Hepatocyte (in vitro differentiated cells): ENCODE measurements around the gene ATP13A3.

ENCODE experiments used
- EZH2 ChIP-seq: fragments of 200-600 bp; sonication (generic); IDR thresholded peaks from 2 replicates; pipeline ENCODE4 v1.6.1; 2016; ENCODE audit warnings: antibody characterized with exemption, mild to moderate bottlenecking, borderline replicate concordance
- EZH2phosphoT487 ChIP-seq: fragments of 200-600 bp; sonication (generic); IDR thresholded peaks from one replicate; pipeline ENCODE4 v1.6.1; 2018; ENCODE audit warnings: antibody characterized with exemption, mild to moderate bottlenecking, low read depth, moderate library complexity; ENCODE audit not compliant: unreplicated experiment, severe bottlenecking
- TF ChIP-seq, protein P1 (sequence below): fragments of 200-600 bp; sonication (generic); IDR thresholded peaks from 2 replicates; pipeline ENCODE4 v1.5.1; 2016; ENCODE audit warnings: antibody characterized with exemption, mild to moderate bottlenecking; ENCODE audit not compliant: poor library complexity

DNA sequence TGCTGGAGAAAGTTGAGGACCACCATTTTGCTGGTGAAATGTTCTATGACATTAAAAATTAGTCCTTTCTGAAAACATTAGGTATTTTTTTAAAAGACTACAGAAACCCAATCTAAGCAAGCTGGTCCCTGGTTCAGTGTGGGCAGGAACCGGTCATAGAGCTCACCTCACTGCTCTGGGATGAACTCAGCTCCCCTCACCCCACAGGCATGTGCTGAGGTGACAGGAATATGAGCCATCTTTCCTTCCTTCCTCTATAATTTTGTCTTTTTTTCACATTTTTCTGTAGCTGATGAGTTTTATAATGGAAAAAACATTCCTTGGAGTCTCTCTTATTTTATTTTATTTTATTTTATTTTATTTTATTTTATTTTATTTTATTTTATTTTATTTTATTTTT, 109.1 kb downstream of the ATP13A3 start:
- TF ChIP-seq, protein P1, sequence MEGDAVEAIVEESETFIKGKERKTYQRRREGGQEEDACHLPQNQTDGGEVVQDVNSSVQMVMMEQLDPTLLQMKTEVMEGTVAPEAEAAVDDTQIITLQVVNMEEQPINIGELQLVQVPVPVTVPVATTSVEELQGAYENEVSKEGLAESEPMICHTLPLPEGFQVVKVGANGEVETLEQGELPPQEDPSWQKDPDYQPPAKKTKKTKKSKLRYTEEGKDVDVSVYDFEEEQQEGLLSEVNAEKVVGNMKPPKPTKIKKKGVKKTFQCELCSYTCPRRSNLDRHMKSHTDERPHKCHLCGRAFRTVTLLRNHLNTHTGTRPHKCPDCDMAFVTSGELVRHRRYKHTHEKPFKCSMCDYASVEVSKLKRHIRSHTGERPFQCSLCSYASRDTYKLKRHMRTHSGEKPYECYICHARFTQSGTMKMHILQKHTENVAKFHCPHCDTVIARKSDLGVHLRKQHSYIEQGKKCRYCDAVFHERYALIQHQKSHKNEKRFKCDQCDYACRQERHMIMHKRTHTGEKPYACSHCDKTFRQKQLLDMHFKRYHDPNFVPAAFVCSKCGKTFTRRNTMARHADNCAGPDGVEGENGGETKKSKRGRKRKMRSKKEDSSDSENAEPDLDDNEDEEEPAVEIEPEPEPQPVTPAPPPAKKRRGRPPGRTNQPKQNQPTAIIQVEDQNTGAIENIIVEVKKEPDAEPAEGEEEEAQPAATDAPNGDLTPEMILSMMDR = no peak
- TF ChIP-seq EZH2phosphoT487 (no peak), EZH2 (no peak)
